Heart left ventricle (tissue), 16 donors: ENCODE data around the gene ACAA1. TPM values are rescaled to one million over a fixed set of nuclear protein-coding genes. Genes with fewer than 3 reads are reported as not detected.

Source experiments
- ATAC-seq, 4 donors: fragments of 200-7000 bp; cut with Tn5 transposase; one replicate each; pipeline ENCODE4 v1.9.1; 2020 to 2022; ENCODE audit warnings: moderate library complexity in 4 of 4, mild to moderate bottlenecking in 3 of 4, moderate number of reproducible peaks in 1 of 4
- DNase-seq, 5 donors: peaks; one replicate each; pipeline ENCODE4 v3.0.0-alpha.2; 2020
- H3K27ac ChIP-seq, 12 donors: fragments of 200-600 bp; sonication (generic) in 4 of 12; one replicate each; pipeline versions ENCODE4 v1.5.0 to v1.8.0; 2016 to 2022; ENCODE audit warnings: mild to moderate bottlenecking in 2 of 12
- H3K27me3 ChIP-seq, 9 donors: fragments of 200-600 bp; sonication (generic) in 2 of 9; one replicate each; pipeline versions ENCODE4 v1.5.1 to v1.8.0; 2016 to 2022; ENCODE audit warnings: mild to moderate bottlenecking in 3 of 9
- H3K36me3 ChIP-seq, 9 donors: fragments of 200-600 bp; sonication (generic) in 2 of 9; one replicate each; pipeline versions ENCODE4 v1.5.0 to v1.8.0; 2018 to 2022; ENCODE audit warnings: mild to moderate bottlenecking in 2 of 9
- H3K4me1 ChIP-seq, 12 donors: fragments of 200-600 bp; sonication (generic) in 4 of 12; one replicate each; pipeline versions ENCODE4 v1.5.0 to v1.8.0; 2016 to 2022; ENCODE audit warnings: mild to moderate bottlenecking in 3 of 12
- H3K4me3 ChIP-seq, 12 donors: fragments of 200-600 bp; sonication (generic) in 4 of 12; one replicate each; pipeline versions ENCODE4 v1.5.0 to v1.8.0; 2017 to 2022; ENCODE audit warnings: mild to moderate bottlenecking in 9 of 12, moderate library complexity in 4 of 12
- H3K9me3 ChIP-seq, 12 donors: fragments of 200-600 bp; sonication (generic) in 4 of 12; one replicate each; pipeline versions ENCODE4 v1.5.0 to v1.8.0; 2016 to 2022; ENCODE audit warnings: mild to moderate bottlenecking in 1 of 12
- CTCF ChIP-seq, 12 donors: fragments of 200-600 bp; sonication (generic) in 4 of 12; IDR thresholded peaks; one replicate each; pipeline versions ENCODE4 v1.5.0 to v1.8.0; 2018 to 2022; ENCODE audit warnings: antibody characterized with exemption in 12 of 12, mild to moderate bottlenecking in 5 of 12
- POLR2A ChIP-seq, 2 donors: fragments of 450-650 bp; IDR thresholded peaks; one replicate each; pipeline ENCODE4 v1.6.1; 2017; ENCODE audit warnings: antibody characterized with exemption in 2 of 2, mild to moderate bottlenecking in 2 of 2, moderate library complexity in 2 of 2
- WGBS, 4 donors: extraction: QIAGEN DNeasy Blood & Tissue Kit in 2 of 4; methylation state at CpG; one replicate each; pipeline versions ENCODE4 v1.1.5 to v1.1.7; 2013 to 2018; 5-methylcytosine and 5-hydroxymethylcytosine counted together
- intact Hi-C, 10 donors: fragments of 100-400 bp; cut with DNase I; formaldehyde crosslinking; loops; one replicate each; pipeline versions ENCODE4 v1.11.1 to v1.14.2; 2022
- polyA plus RNA-seq, 2 donors: library from polyadenylated mRNA; stranded (reverse); fragments of 200-250 nt; gene quantifications; one replicate each; pipeline ENCODE4 v1.2.3, GENCODE V29; 2013
- total RNA-seq, 9 donors: library from RNA; depleted of rRNA in 2 of 9; stranded (reverse); fragments of >200 nt in 2 of 9; fragmentation: NEBNext Ultra II Directional in 3 of 9; extraction: Animal tissue kit (Norgen Biotek cat#: 25700) in 3 of 9; gene quantifications; one replicate each; pipeline versions ENCODE4 v1.1.0 to v1.2.4, GENCODE V29; 2016 to 2023
- donor health status: ischemic (EF 13 %, LVEDD 7.1; RV severe dilation, severe dysfunction).
- donor health status: healthy with polysubstance abuse.
- donor health status: DM: no; HTN: yes; CAD: no.
- donor health status: DM: no; HTN: no; CAD: no.
- donor health status: ischemic (EF 25% LVEDD 6.9; RV normal size, moderate dysfunction).
- donor health status: ischemic (EF 25% LVEDD 5.7; RV mildly dilated, moderate dysfunction).
- donor health status: healthy.
- donor health status: DM: yes; HTN: yes; CAD: no.
- donor health status: ischemic (EF 35%, LVEDD 5.7; RV mildly dilated, moderate dysfunction).
- donor health status: nonischemic (EF 11% LVEDD 7.7; RV severe dilation, severe dysfunction).
- donor health status: DM: yes; HTN: yes; CAD: no.
- donor health status: PGD.
- donor health status: ischemic (EF 29% LVEDD 5.4; RV normal size, mild dysfunction).
- donor health status: nonischemic (EF 23%, LVEDD 6.1; RV moderate dilation, normal function).

The ACAA1 gene
- total and polyA plus RNA-seq, 11 donors, result 62.7 to 139 (median 105) TPM

- DNase-seq, result peak in 2 of 5 donors; percentile 12 to 43
- Histone ChIP-seq H3K27ac (no peak overlapping the region), H3K4me3 (no peak overlapping the region), H3K36me3 (peaks cover 0 to 78% (median 74%) of the 10 kb centered on the region in 9 donors), H3K9me3 (no peaks in the 10 kb centered on the region), H3K4me1 (peaks cover 0 to 11% (median 0%) of the 10 kb centered on the region in 12 donors), H3K27me3 (no peaks in the 10 kb centered on the region)
- intact Hi-C loops, result loop anchor here in 2 of 10 donors (10.0 kb wide), 3 partner anchors 113 to 363 kb away; no protein-coding TSS in a partner anchor
- 86 to 94% (median 91%) methylated on average over 11 to 13 of the region's 13 CpGs for WGBS, 4 donors
- TF ChIP-seq CTCF (IDR thresholded peaks at IDR 0.05), result no peak
- no peak for TF ChIP-seq POLR2A (IDR thresholded peaks at IDR 0.05)
- ATAC-seq, result no peak
Observed at GRCh38 chr3:38121832-38122461, 15.0 kb downstream of the ACAA1 start.

GRCh38 chr3:38121451-38121831, 15.5 kb downstream of the ACAA1 start:
- H3K9me3 ChIP-seq, result no peaks in the 10 kb centered on the region
- ATAC-seq (no peak), DNase-seq (peak in 1 of 5 donors; percentile 17)
- TF ChIP-seq CTCF (IDR thresholded peaks at IDR 0.05), result no peak
- no peak overlapping the region for H3K4me3 ChIP-seq
- H3K27ac ChIP-seq, result no peak overlapping the region
- intact Hi-C loops, result loop anchor here in 2 of 10 donors (10.0 kb wide), 3 partner anchors 113 to 363 kb away; no protein-coding TSS in a partner anchor
- 83 to 89% (median 87%) methylated on average over 9 of the region's 9 CpGs for WGBS, 4 donors
- no peaks in the 10 kb centered on the region for H3K27me3 ChIP-seq
- peaks cover 0 to 12% (median 0%) of the 10 kb centered on the region in 12 donors for H3K4me1 ChIP-seq
- H3K36me3 ChIP-seq, result peaks cover 0 to 73% (median 69%) of the 10 kb centered on the region in 9 donors

GRCh38 chr3:38120693-38121450, 16.1 kb downstream of the ACAA1 start:
- ATAC-seq (no peak), DNase-seq (peak in 1 of 5 donors; percentile 12)
- Histone ChIP-seq H3K4me1 (peaks cover 0 to 12% (median 0%) of the 10 kb centered on the region in 12 donors), H3K36me3 (peaks cover 0 to 67% (median 63%) of the 10 kb centered on the region in 9 donors), H3K27me3 (no peaks in the 10 kb centered on the region), H3K9me3 (no peaks in the 10 kb centered on the region), H3K4me3 (no peak overlapping the region), H3K27ac (no peak overlapping the region)
- intact Hi-C loops, result loop anchor here in 2 of 10 donors (10.0 kb wide), 3 partner anchors 114 to 364 kb away; no protein-coding TSS in a partner anchor
- no peak for TF ChIP-seq CTCF (IDR thresholded peaks at IDR 0.05)
- TF ChIP-seq POLR2A (IDR thresholded peaks at IDR 0.05), result no peak
- whole genome bisulfite sequencing, 4 donors, result 81 to 89% (median 86%) methylated on average over 11 of the region's 11 CpGs
